Heart left ventricle (tissue), 13 donors: ENCODE measurements around the gene PLB1.

Experiments
- CTCF ChIP-seq, 12 donors: fragments of 200-600 bp; sonication (generic) in 4 of 12; IDR thresholded peaks; one replicate each; pipeline versions ENCODE4 v1.5.0 to v1.8.0; 2018 to 2022; ENCODE audit warnings: antibody characterized with exemption in 12 of 12, mild to moderate bottlenecking in 5 of 12
- POLR2A ChIP-seq, 2 donors: fragments of 450-650 bp; IDR thresholded peaks; one replicate each; pipeline ENCODE4 v1.6.1; 2017; ENCODE audit warnings: antibody characterized with exemption in 2 of 2, mild to moderate bottlenecking in 2 of 2, moderate library complexity in 2 of 2
- donor health status: ischemic (EF 13 %, LVEDD 7.1; RV severe dilation, severe dysfunction).
- donor health status: DM: no; HTN: yes; CAD: no.
- donor health status: DM: no; HTN: no; CAD: no.
- donor health status: ischemic (EF 25% LVEDD 6.9; RV normal size, moderate dysfunction).
- donor health status: ischemic (EF 25% LVEDD 5.7; RV mildly dilated, moderate dysfunction).
- donor health status: ischemic (EF 35%, LVEDD 5.7; RV mildly dilated, moderate dysfunction).
- donor health status: nonischemic (EF 11% LVEDD 7.7; RV severe dilation, severe dysfunction).
- donor health status: DM: yes; HTN: yes; CAD: no.
- donor health status: PGD.
- donor health status: ischemic (EF 29% LVEDD 5.4; RV normal size, mild dysfunction).
- donor health status: nonischemic (EF 23%, LVEDD 6.1; RV moderate dilation, normal function).

- TF ChIP-seq CTCF (IDR thresholded peaks at IDR 0.05) (no peak), POLR2A (IDR thresholded peaks at IDR 0.05) (no peak)
Observed at GRCh38 chr2:28620801-28621171, 124.9 kb downstream of the PLB1 start.
